BLaER1 (cell line): Measurements from ENCODE around the gene ALKAL2.

Experiments
- H3K27ac ChIP-seq: shearing (Covaris generic); formaldehyde crosslinking; 2 replicates; pipeline ENCODE4 v1.8.1; 2022
- H3K27me3 ChIP-seq: shearing (Covaris generic); formaldehyde crosslinking; 2 replicates; pipeline ENCODE4 v1.8.1; 2022
- H3K36me3 ChIP-seq: shearing (Covaris generic); formaldehyde crosslinking; 2 replicates; pipeline ENCODE4 v1.8.1; 2022
- H3K4me1 ChIP-seq: shearing (Covaris generic); formaldehyde crosslinking; 2 replicates; pipeline ENCODE4 v1.8.1; 2022
- H3K4me2 ChIP-seq: shearing (Covaris generic); formaldehyde crosslinking; 2 replicates; pipeline ENCODE4 v1.8.1; 2022
- H3K4me3 ChIP-seq: shearing (Covaris generic); formaldehyde crosslinking; 2 replicates; pipeline ENCODE4 v1.8.1; 2022
- H3K9ac ChIP-seq: shearing (Covaris generic); formaldehyde crosslinking; 2 replicates; pipeline ENCODE4 v1.8.1; 2022
- H3K9me3 ChIP-seq: shearing (Covaris generic); formaldehyde crosslinking; 2 replicates; pipeline ENCODE4 v1.8.1; 2022
- H4K20me1 ChIP-seq: shearing (Covaris generic); formaldehyde crosslinking; 2 replicates; pipeline ENCODE4 v1.8.1; 2022
- Cebpa-rat ChIP-seq: shearing (Covaris generic); IDR thresholded peaks from 2 replicates; pipeline ENCODE4 v1.8.1; 2022

The ALKAL2 gene

GRCh38 chr2:263022-263738 lies 24.7 kb downstream of the ALKAL2 start:
- Histone ChIP-seq H3K4me3 (peak overlapping the region; percentile 92), H3K4me2 (peak overlapping the region; percentile 95), H3K9me3 (peaks cover 21% of the 10 kb centered on the region), H3K27me3 (no peaks in the 10 kb centered on the region), H3K36me3 (peaks cover 36% of the 10 kb centered on the region), H4K20me1 (peaks cover 42% of the 10 kb centered on the region), H3K4me1 (peaks cover 64% of the 10 kb centered on the region), H3K27ac (peak overlapping the region; percentile 88), H3K9ac (peak overlapping the region; percentile 83)
- TF ChIP-seq Cebpa-rat, result no peak

GRCh38 chr2:262117-262516 lies 25.8 kb downstream of the ALKAL2 start:
- H3K9ac ChIP-seq, result peak overlapping the region; percentile 64; the same call in 1 of the 2 replicates
- TF ChIP-seq Cebpa-rat, result no peak

DNA sequence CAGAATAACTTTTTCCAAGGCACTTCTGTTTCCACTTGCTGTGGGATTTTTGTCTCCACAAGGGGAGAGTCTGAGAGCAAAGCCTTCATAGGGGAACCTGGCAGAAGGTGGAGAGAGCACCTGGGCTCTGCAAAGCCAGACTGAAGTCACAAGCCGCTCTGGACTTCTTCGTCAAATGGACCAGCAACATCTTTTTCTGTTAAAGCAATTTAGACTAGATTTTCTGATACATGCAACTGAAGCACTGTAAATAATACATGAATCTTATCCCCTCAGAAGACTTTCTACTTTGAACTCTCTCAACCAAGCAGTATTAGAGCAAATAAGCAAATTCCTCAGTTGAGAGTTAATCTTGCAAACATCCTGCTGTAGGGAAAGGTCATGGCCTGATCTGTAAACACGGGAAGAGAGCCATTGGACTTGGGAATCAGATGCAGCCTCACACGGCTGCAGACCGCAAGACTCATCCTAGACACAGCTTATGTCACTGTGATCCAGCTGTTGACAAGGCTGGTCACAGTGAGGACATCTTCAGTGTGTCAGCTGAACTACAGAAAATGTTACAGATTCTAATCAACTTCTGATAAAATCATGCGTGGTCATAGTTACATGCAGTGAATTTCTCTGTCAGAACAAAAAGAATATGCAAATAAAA lies 27.3 kb downstream of the ALKAL2 start:
- Histone ChIP-seq H3K4me3 (no peak overlapping the region), H3K9me3 (peaks cover 30% of the 10 kb centered on the region), H4K20me1 (peaks cover 16% of the 10 kb centered on the region), H3K4me1 (peaks cover 43% of the 10 kb centered on the region), H3K36me3 (peaks cover 32% of the 10 kb centered on the region), H3K27me3 (no peaks in the 10 kb centered on the region), H3K27ac (no peak overlapping the region), H3K4me2 (peak overlapping the region; percentile 95; the same call in 1 of the 2 replicates), H3K9ac (no peak overlapping the region)
- no peak for TF ChIP-seq Cebpa-rat

More at GRCh38 chr2:262117-262516, 25.8 kb downstream of the ALKAL2 start:
- Histone ChIP-seq H3K27me3 (no peaks in the 10 kb centered on the region), H3K4me1 (peaks cover 58% of the 10 kb centered on the region), H3K36me3 (peaks cover 37% of the 10 kb centered on the region), H3K27ac (peak overlapping the region; percentile 67), H3K4me2 (peak overlapping the region; percentile 95), H4K20me1 (peaks cover 31% of the 10 kb centered on the region), H3K4me3 (peak overlapping the region; percentile 92), H3K9me3 (peaks cover 30% of the 10 kb centered on the region)

GRCh38 chr2:259789-260331 lies 28.0 kb downstream of the ALKAL2 start:
- TF ChIP-seq Cebpa-rat, result peak; percentile 46; the same call in 1 of the 2 replicates
- peaks cover 9% of the 10 kb centered on the region; the same call in 1 of the 2 replicates for H4K20me1 ChIP-seq
- peaks cover 30% of the 10 kb centered on the region for H3K9me3 ChIP-seq
- peaks cover 32% of the 10 kb centered on the region for H3K36me3 ChIP-seq
- H3K4me2 ChIP-seq, result no peak overlapping the region
- no peak overlapping the region for H3K27ac ChIP-seq
- no peak overlapping the region for H3K4me3 ChIP-seq
- peaks cover 39% of the 10 kb centered on the region for H3K4me1 ChIP-seq
- no peaks in the 10 kb centered on the region for H3K27me3 ChIP-seq
- no peak overlapping the region for H3K9ac ChIP-seq

GRCh38 chr2:258933-259332 lies 29.0 kb downstream of the ALKAL2 start:
- Histone ChIP-seq H3K36me3 (peaks cover 32% of the 10 kb centered on the region), H3K9ac (no peak overlapping the region), H3K4me1 (peaks cover 45% of the 10 kb centered on the region), H3K27ac (no peak overlapping the region), H3K9me3 (peaks cover 30% of the 10 kb centered on the region), H4K20me1 (peaks cover 9% of the 10 kb centered on the region; the same call in 1 of the 2 replicates), H3K4me3 (no peak overlapping the region), H3K4me2 (no peak overlapping the region), H3K27me3 (no peaks in the 10 kb centered on the region)
- no peak for TF ChIP-seq Cebpa-rat

- H3K36me3 ChIP-seq, result peaks cover 32% of the 10 kb centered on the region
- H3K9ac ChIP-seq, result no peak overlapping the region
- TF ChIP-seq Cebpa-rat, result no peak
- no peak overlapping the region for H3K27ac ChIP-seq
- peaks cover 30% of the 10 kb centered on the region for H3K9me3 ChIP-seq
- H3K4me2 ChIP-seq, result no peak overlapping the region
- H3K4me1 ChIP-seq, result peaks cover 38% of the 10 kb centered on the region
- peaks cover 9% of the 10 kb centered on the region; the same call in 1 of the 2 replicates for H4K20me1 ChIP-seq
- H3K27me3 ChIP-seq, result no peaks in the 10 kb centered on the region
- no peak overlapping the region for H3K4me3 ChIP-seq
Measured at GRCh38 chr2:257842-258241, 30.0 kb downstream of the ALKAL2 start.

- no peak for TF ChIP-seq Cebpa-rat
- Histone ChIP-seq H3K27me3 (no peaks in the 10 kb centered on the region), H4K20me1 (peaks cover 9% of the 10 kb centered on the region; the same call in 1 of the 2 replicates), H3K36me3 (peaks cover 36% of the 10 kb centered on the region), H3K4me2 (no peak overlapping the region), H3K4me1 (peaks cover 34% of the 10 kb centered on the region), H3K4me3 (no peak overlapping the region), H3K27ac (no peak overlapping the region), H3K9me3 (peaks cover 30% of the 10 kb centered on the region), H3K9ac (no peak overlapping the region)
Measured at GRCh38 chr2:257429-257828, 30.5 kb downstream of the ALKAL2 start.

DNA sequence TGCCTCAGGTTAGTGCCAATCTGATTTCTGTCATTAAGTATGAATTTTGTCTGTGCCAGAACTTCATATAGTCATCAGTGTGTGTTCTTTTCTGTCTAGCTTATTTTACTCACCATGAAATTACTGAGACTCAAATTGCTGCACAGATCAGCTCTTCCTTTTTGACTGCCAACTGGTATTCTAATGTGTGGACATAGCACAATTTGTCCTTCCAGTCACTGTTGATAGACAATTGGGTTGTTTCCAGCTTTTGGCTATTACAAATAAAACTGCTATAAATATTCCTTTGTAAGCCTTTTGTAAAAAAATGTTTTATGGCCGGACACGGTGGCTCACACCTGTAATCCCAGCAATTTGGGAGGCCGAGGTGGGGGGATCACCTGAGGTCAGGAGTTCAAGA lies 31.8 kb downstream of the ALKAL2 start:
- TF ChIP-seq Cebpa-rat, result no peak

DNA sequence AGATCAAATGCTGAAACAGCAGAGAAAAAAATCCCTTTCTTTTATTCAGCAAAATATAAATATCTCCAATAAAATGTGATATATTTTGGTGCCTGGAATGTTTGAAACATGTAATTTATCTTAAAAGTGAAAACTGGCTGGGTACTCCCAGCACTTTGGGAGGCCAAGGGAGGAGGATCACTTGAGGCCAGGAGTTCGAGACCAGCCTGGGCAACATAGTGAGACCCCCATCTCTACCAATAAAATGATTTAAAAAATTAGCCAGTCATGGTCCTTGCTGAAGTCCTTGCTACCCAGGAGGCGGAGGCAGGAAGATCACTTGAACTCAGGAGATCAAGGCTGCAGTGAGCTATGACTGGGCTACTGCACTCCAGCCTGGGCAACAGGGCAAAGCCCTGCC lies 32.7 kb downstream of the ALKAL2 start:
- peaks cover 44% of the 10 kb centered on the region for H3K36me3 ChIP-seq
- peaks cover 2% of the 10 kb centered on the region; the same call in 1 of the 2 replicates for H4K20me1 ChIP-seq
- no peaks in the 10 kb centered on the region for H3K27me3 ChIP-seq
- H3K27ac ChIP-seq, result no peak overlapping the region
- H3K4me1 ChIP-seq, result peaks cover 12% of the 10 kb centered on the region
- no peak overlapping the region for H3K4me3 ChIP-seq
- no peak for TF ChIP-seq Cebpa-rat
- no peak overlapping the region for H3K9ac ChIP-seq
- H3K9me3 ChIP-seq, result peaks cover 23% of the 10 kb centered on the region
- H3K4me2 ChIP-seq, result no peak overlapping the region

More for the DNA sequence above, 31.8 kb downstream of the ALKAL2 start:
- no peak overlapping the region for H3K4me2 ChIP-seq
- peaks cover 9% of the 10 kb centered on the region; the same call in 1 of the 2 replicates for H4K20me1 ChIP-seq
- H3K36me3 ChIP-seq, result peaks cover 49% of the 10 kb centered on the region
- H3K4me1 ChIP-seq, result peaks cover 21% of the 10 kb centered on the region
- no peak overlapping the region for H3K9ac ChIP-seq
- no peak overlapping the region for H3K27ac ChIP-seq
- no peak overlapping the region for H3K4me3 ChIP-seq
- H3K27me3 ChIP-seq, result no peaks in the 10 kb centered on the region
- peaks cover 30% of the 10 kb centered on the region for H3K9me3 ChIP-seq

DNA sequence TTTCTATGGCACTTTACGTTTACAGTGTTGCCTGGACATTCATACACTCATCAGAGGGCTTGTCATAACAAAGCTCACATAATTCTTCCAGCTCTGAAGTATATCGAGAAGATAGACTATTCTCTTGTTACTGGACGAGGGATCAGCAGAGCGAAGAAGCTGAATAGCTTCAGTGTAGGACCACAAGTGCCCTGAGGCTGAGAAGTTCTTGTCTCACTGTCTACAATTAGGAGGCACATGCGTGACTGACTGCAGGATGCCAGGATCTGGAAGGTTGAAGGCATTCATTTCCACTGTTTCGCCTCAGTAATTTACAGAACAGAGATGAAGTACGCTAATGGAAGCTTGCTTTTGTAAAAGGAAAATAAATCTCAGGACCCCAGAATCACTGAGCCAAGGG lies 33.6 kb downstream of the ALKAL2 start:
- H3K27ac ChIP-seq, result no peak overlapping the region

More for the DNA sequence above, 33.6 kb downstream of the ALKAL2 start:
- Histone ChIP-seq H4K20me1 (no peaks in the 10 kb centered on the region), H3K36me3 (peaks cover 46% of the 10 kb centered on the region), H3K4me1 (peaks cover 11% of the 10 kb centered on the region), H3K4me2 (no peak overlapping the region), H3K9ac (no peak overlapping the region), H3K27me3 (no peaks in the 10 kb centered on the region), H3K4me3 (no peak overlapping the region), H3K9me3 (peaks cover 20% of the 10 kb centered on the region)
- no peak for TF ChIP-seq Cebpa-rat
